Measurements from ENCODE around the gene PMEPA1.
A peak's percentile ranks its signal among the peaks of the same experiment; 100 is the strongest.

Gene PMEPA1

DNA sequence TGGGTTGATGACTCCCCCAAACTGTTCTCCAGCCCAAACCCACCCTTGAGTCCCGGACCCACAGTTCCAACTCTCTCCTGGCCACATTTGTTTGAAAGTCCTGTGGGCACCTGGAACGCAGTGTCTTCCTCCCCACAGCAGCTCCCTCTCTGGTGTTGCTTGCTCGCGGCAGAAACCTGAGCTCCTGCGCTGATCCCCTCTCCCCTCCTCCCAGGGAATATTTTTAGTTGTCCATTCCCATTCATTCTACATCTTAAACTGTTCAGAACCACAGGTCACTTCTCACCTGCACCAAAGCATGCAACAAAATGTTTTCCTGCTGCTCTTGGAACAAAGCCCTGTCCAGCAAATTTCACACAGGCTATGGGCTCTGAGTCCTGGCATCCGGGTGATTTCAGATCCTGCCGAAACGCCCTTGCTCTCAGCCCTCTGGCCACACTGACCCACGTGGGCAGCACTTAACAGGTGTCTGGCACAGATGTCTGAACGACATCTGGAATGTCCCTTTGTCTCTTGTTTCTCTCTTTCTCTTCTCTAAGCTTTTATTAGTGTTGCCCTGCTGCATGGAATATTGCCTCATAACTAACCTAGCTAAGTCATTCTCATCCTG, 27.0 kb upstream of the PMEPA1 start:
- no peak for DNase-seq (ENCODE audit: low spot score)

- no peak for DNase-seq (ENCODE audit: low spot score)
Measured at GRCh38 chr20:57735831-57736737, 26.3 kb upstream of the PMEPA1 start.

DNA sequence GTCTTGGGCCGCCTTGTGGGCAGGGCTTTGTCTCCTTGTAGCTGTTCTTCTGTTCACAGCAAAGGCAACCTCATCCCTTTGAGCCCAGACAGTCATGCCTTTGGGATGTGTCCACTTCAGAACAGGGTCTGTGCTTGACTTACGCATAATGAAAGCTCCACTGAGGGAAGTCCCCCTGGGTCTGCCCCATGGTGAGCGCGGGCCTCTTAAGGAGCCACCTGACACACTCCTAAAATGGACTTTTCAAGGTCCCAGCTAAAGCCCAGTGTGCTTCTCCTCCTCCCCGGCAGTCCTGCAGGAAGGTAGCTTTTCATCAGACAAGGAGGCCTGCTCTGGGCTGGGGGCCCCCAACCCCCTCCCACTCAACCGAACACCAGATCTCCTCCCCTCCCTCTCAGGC, 24.9 kb upstream of the PMEPA1 start:
- DNase-seq (ENCODE audit: low spot score) = no peak

- no peak for DNase-seq (ENCODE audit: low spot score)
Measured at GRCh38 chr20:57732226-57732625, 22.4 kb upstream of the PMEPA1 start.

GRCh38 chr20:57728762-57729161, 18.9 kb upstream of the PMEPA1 start:
- no peak for DNase-seq (ENCODE audit: low spot score)

DNA sequence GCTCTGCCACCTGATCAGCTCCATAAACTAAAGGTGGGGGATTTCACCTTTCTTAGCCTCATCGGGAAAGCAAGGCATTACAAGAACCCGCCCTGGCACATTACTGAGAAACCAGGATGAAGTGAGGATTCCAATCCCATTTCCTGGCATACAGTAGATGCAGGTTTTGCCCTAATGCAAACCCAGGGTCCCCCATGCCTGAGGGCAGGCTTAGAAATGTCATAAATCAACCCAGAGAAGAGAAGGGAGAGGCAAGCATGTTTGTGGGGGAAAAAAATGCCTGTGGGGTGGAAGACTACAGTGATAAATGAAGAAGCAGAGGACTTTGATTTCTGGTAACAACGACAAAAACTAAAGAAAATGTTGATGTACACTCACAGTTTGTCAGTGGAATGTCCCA, 18.0 kb upstream of the PMEPA1 start:
- no peak for DNase-seq (ENCODE audit: low spot score)

DNA sequence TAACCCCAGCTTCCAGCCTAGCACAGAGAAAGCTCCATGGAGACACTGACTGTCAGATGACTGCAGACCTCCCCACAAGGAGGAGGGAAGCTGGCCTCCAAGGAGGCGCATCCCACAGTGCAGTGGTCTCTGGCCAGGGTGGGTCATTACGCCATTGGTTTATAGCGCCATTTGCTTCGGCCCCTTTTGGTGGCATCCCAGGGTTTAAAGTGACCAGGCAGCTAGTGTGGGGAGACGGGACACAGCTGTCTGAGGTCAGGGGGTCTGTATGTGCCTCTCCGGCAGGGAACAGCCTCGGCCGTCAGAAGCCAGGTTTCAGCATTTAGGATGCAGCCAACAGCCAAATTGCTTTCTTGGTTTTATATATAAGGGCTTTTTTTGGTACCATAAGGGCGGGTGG, 15.8 kb upstream of the PMEPA1 start:
- DNase-seq (ENCODE audit: low spot score) = no peak

DNA sequence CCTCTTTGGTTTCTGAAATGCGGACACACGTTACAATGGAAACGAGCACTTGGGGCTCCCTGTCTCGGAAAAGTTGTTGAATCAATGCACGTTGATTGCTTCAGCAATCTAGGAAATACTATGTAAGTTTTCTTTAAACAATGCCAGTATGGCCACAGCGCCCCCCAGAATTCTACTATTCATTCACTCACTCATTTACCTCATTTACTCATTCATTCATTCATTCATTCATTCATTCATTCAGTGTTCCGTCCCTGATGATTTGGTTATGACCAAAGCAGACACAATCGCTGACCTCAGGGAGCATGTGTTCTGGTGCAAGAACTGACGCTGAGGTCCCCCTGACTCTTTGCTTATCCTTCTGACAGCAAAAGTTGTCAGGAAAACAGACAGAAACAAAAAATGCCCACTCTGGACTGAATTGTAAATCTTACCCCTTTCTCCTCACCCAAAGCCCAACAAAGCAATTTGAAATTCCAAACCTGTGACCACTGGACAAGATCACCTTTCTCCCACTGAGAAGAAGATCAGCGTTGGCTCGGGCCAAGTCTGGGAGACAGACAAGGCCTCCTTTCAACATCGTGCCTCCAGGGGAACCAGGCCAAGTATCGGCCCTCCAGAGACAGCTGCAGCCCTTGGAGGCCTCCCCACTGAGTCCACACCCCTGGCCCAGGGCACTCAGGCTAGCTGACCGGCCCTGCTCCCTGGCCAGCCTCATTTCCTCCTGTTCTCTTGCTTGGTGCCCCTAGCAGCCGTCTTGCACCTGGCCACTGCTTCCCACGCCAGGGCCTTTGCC, 15.0 kb upstream of the PMEPA1 start:
- no peak for DNase-seq (ENCODE audit: low spot score)

DNA sequence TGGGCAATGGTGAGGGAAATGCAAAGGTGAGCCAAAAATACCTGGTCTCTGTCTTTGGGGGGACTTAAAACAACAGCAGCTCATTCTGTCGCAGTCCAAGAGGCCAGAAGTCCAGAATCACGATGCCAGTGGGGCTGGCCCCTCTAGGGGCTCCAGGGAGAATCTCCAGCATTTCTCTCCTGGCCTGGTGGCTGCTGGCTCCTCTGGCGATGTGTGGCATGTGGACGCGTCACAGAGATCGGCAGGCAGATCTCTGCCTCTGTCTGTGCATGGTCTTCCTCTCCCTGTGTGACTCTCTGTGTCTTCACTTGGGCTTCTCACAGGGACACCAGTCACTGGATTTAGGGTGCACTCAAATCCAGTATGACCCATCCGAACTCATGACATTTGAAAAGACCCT, 14.0 kb upstream of the PMEPA1 start:
- DNase-seq (ENCODE audit: low spot score) = no peak

DNA sequence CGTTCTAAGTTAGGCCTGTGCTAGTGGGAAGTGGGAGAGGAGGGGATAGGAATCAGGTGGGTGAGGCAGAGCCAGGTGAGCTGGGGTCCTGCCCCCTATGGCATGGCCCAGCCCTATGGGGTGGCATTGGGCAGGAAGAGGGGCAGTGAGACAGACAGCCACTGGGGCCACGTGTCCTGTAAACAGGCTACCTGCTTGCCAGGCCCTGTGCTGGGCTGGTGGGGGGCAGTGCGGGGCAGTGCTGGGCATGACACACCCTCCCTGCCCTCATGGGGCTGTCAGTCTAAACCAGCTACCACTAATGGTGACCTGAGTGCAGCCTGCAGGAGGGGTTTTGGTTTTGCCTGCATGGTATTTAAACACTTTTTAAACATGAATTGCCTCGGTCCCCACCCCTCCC, 10.1 kb upstream of the PMEPA1 start:
- DNase-seq (ENCODE audit: low spot score) = no peak

DNA sequence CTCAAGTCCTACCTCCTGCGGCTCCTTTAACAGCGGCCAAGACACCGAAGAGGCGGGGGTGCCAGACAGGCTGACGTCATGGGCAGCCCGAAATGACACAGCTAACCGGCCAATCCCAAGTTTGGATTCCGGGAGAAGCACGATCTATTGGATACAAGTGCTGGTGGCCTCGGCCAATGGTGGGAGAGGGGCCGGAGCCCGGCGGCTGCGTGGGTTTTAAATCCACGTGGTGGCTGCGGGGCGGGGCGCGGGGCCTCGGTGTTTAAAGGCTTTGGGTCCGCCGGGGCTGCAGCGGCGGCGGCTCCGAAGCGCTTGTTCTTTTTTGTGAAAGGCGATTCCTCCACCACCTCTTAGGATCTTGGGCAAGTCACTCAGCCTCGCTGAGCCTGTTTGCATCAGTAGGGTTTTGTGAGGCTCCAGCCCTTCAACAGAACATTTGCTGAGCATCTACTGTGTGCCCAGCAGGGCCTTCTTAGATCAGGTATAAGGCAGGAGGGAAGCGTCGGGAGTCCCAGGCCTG, 8.7 kb upstream of the PMEPA1 start:
- DNase-seq (ENCODE audit: low spot score) = peak; percentile 99

GRCh38 chr20:57717797-57718196, 8.0 kb upstream of the PMEPA1 start:
- peak; percentile 83 for DNase-seq (ENCODE audit: low spot score)

DNA sequence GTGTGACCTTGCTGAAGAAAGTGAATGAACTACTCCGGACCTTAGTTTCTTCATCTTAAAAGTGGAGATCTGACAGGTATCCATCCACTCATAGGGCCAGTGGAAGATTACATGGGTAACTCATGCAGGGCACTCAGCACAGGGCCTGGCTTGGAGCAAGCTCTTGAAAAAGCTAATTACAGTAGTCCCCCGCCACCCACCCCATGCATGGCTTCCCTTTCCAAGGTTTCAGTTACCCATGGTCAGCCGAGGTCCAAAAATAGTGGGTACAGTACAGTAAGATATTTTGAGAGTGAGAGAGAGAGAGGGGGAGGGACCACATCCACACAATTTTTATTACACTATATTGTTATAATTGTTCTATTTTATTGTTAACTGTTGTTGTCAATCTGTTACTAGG, 7.1 kb upstream of the PMEPA1 start:
- DNase-seq (ENCODE audit: low spot score) = no peak

GRCh38 chr20:57716202-57716601, 6.4 kb upstream of the PMEPA1 start:
- peak; percentile 51 for DNase-seq (ENCODE audit: low spot score)

DNA sequence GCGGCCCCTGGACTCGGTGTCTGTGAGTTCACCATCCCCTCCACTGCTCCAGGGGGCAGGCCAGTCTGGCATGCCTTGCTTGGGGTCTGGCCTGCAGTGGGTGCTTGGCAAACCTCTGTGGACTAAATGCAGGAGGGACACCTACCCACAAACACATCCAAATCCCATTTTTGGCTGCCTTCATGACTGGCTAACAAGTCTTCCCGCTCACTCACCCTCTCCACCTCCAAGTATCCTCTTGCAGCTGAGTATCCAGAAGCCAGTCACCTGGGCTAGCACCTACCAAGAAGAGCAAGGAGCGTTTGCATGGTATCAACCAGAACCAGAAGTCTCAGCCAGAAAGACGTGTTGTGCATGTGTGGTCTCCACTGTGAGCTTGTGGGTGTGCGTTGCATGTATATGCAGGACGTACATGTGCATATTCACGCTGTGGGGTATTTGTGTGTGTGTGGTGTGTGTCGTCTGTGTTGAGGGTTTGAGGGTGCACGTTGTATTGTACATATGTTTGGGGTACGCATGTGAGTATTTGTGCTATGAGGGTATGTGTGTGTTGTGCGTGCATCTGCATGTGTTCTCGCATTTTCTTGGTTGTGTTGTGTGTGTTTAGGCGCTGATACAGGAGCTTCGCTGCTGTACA, 5.6 kb upstream of the PMEPA1 start:
- no peak for DNase-seq (ENCODE audit: low spot score)

GRCh38 chr20:57714409-57715267, 4.8 kb upstream of the PMEPA1 start:
- peak; percentile 83 for DNase-seq (ENCODE audit: low spot score)

GRCh38 chr20:57713951-57714350, 4.1 kb upstream of the PMEPA1 start:
- DNase-seq (ENCODE audit: low spot score) = no peak

- DNase-seq (ENCODE audit: low spot score) = no peak
Measured at GRCh38 chr20:57713505-57713903, 3.7 kb upstream of the PMEPA1 start.

DNA sequence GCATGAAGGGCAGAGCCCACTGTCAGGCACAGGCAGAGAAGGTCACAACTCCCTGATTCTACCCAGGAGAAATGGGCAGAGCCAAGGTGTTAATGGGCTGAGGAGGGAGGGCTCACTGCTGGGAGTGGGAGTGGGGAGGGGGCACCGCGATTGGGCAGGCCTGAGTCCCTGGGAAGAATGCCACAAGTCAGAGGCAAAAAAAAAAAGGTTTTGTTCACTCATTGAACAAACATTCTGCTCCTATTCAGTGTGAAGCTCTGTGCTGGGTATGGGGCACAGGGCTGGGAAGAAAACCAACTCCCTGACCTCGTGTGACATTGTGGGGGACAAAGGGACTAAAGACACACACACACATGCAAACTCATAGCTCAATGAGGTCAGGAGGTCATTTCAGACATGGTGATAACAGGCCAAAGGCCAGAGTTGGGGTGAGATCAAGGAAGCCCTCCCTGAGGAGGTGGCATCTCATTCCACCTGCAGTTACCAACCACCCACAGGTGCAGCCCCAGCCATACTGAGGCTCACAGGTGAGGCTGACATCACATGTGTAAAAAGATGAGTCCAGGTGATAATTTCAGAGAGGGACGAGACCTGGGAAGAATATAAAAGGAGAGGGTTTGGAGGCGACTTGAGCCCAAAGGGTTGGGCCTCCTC, 3.2 kb upstream of the PMEPA1 start:
- no peak for DNase-seq (ENCODE audit: low spot score)

DNA sequence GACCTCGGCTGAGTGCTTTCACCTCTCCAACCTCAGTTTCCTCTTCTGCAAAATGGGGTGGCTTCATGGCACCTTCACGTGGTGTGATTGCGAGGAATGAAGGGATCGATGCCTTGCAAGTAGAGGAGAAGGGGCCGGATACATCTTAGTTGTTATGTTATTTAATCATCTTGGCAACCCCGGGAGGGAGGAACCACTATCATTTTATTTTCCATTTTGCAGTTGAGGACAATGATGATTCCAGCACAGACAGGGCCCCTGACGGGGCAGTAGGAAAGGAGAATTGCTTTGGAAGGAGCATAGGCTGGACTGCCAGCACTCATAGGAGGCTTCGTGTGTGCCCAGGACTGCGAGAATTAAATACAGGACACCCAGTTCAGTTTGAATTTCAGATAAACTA, 2.5 kb upstream of the PMEPA1 start:
- DNase-seq (ENCODE audit: low spot score) = no peak

- no peak for DNase-seq (ENCODE audit: low spot score)
Measured at GRCh38 chr20:57711826-57712225, 2.0 kb upstream of the PMEPA1 start.
